HG03025 (cell line): Measurements from ENCODE around the gene PIGV.
"Not testable (repeated sequence)": the region's sequence is repeated elsewhere in the genome, so short reads cannot be mapped to it uniquely, and the experiment has no call there.

Experiments used
- ATAC-seq: cut with Tn5 transposase; IDR thresholded peaks from one replicate; pipeline ENCODE4 v1.9.1; 2021; ENCODE audit warnings: mild to moderate bottlenecking, moderate library complexity; ENCODE audit not compliant: unreplicated experiment, low FRiP score

PIGV gene

DNA sequence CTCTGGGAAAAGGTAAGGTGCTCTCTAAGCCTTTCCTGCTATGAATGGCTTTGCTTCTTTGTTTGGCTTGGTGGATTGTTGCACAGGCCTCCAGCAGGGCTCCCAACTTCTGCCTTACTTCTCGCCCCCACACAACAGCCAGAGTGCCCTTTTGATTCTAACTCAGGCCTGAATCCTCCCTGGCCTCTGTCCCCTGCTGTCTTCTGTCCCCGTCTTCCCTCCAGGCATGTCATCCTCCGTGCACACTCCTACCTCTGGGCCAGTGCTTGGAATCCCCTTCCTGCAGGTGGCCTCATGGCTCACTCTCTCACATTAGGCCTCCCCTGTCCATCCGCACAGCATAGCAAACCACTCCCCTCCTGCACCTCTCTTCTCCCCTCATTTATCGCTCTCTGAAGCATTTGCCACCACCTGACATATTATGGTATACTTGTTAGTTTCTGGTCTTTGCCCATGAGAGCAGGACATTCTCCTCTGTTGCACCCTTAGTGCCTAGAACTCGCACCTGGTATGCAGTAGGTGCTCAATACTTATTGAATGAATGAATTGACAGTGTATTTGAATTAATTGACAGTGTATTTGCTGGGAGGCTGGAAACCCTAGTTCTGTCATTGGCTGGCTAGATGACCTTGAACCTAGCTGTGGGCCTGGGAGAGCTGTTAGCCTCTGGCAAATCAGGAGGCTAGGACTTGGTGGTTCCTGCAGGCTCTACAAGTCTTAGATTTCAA, 41.6 kb downstream of the PIGV start:
- no peak for ATAC-seq

DNA sequence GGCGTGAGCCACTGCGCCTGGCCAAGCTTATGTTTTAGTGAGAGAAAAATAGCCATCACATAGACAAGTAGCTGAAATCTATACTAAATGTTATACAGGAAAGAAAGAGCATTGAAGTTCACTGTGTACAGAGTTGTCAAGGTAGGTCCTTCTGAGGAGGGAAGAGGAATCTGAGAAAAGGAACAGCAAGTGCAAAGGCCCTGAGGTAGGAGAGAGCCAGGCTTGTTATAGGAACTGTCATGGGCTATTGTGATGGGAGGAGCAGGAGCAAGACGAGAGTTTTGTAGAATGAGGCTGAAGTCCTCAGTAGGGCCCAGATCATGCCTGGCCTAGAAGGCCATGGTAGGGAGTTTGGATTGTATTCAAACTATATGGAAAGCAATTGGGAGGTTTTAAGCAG, 43.3 kb downstream of the PIGV start:
- no peak for ATAC-seq

DNA sequence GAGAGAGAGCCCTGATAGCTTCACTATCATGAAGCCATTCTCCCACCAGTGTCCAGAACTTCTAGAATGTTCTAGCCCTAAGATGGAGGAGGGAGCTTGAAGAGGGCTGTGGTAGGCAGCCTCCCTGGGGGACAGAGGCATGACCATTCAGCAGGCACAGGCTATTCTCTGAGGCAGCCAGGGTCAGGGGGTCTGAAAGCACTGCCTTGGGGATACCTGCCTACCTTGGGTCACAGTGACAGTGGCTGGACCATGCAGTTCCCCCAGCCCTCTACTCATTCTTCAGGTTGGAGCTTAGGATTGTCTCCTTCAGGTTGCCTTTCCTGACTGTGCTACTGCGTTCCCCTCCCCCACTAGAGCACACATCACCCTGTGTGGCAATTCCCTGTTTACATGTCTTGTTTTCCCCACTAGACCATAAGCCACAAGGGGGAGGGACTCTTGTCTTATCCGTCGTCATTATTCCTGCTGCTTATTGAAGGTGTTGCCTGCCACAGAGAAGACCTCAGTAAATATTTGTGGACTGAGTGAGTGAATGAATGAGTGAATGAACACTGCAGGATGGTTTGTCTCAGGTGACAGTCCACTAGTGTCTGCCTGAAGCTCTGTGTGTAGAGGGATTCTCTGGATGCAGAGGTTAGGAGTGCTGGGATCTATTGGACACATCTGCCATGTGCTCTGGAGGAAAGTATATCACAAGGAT, 43.9 kb downstream of the PIGV start:
- ATAC-seq = no peak

DNA sequence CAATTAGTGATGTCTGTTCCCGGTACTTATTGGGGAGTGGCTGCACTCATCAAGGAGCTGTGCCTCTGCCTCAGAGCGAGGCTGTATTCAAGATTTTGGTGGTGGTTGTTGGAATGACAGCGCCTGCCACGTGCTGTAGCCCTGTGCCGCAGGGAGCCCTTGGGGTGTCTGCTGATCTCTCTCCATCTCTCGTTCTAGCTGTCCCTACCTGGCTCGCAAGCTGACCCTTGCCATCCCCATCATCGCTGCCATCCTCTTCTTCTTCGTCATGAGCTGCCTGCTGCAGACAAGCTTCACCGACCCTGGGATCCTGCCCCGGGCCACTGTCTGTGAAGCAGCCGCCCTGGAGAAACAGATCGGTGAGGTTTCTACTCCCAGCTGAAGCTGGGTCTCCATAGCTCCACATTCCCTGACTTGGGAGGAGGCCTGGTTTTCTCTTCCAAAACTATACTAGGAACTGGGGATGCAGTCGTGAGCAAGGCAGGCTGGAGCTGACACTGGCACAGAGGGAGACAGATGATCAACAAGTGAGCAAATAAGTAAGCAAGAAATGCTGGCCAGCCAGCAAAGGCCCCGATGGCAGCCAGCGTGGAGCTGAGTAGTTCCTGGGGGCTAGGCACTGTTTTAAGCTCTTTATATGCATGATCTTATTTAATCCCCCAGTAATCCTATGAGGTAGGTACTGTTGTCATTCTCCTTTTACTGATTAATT, 44.7 kb downstream of the PIGV start:
- ATAC-seq = no peak

DNA sequence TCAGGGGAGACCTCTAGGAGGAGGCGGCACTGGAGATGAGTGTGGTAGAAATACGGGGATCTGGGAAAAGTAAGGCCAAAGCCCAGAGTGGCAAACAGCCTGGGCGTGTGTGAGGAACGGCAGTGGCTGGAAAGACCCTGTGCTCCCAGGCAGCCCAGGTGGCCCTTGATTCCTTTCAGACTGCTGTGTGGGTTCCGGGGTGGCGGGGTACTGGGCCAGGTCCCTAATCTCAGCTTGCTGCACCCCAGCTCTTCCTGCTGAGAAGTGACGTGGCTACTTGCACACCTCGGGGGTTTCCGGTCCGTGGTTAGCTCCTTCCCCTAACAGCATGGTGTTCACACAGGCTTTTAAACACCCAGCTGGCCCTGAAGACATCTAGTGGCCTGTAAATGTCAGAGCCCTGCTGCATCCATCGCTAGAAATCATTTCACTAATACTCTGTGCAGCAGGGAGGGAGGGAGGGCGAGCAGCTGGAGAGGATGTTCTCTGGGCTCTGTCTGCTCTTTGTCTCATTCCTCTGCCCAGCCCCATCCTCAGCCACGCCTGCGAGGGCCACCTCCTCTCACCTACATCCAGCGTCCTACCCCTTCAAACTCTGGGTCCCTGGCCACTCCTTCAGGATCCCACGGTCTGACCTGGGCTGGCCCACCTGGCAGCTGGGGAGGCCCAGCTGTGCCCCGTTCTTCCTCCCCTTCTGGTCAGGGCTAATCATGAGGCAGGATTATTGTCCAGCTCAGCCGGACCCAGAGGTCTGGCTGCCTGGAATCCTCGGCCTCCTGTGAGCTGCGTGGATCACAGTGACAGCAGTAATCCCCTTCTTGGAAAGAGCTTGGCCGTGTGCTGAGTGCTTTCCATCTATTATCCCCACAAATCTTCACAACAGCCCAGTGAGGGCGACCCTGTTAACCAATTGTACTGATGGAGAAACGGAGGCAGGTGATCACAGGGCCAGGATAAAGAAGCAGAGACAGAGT, 46.0 kb downstream of the PIGV start:
- peak; percentile 54 for ATAC-seq

DNA sequence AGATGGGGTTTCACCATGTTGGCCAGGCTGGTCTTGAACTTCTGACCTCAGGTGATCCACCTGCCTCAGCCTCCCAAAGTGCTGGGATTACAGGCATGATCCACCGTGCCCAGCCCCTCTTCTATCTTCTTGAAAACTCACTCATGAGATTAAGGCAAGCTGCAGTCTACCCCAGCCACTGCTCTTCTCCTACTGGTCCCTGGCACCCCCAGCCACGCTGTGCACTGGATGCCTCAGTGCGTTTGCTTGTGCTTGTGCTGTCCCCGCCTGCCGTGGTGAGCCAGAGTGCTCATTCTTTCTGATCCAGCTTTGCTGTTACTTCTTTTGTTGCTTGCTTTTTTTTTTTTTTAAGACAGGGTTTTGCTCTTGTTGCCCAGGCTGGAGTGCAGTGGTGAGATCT, 49.9 kb downstream of the PIGV start:
- not testable (repeated sequence) for ATAC-seq

DNA sequence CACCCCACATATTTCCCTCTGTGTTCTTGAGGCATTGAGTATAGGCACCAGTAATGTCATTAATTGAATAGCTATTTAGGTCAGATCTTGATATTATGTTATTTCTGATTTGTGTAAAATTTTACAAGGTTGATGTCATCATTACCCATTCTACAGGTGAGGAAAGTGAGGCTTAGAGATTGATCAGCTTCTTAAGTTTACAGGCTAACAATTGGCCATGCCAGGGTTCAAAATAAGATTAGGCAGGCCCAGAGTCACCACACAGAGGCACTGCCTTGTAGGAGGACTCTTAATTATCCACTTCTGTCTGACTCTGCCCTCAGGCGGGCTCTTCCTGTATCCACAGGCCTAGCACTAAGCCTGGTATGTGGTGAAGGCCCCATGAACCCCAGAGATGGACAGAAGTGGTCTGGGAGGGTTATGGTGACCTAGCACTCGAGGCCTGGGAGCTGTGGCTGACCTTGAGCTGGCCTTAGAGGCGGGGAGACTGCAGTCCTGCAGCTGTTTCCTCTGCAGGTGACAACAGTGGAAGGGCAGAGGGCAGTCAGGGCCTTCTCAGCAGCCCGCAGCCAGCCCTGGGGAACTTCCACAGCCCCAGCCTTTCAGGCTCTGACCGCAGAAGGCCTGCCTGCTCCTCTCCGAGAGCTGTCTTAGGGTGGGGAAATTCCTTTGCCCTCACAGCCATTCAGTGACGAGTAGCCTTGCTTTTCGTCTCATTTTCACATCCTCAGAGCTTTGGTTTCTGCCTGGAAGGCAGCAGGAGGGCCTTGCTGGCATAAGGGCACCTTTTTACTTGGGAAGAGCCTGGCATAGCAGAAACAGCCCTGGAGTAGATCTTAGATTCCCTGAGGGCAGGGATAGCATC, 51.0 kb downstream of the PIGV start:
- peak; percentile 72 for ATAC-seq

DNA sequence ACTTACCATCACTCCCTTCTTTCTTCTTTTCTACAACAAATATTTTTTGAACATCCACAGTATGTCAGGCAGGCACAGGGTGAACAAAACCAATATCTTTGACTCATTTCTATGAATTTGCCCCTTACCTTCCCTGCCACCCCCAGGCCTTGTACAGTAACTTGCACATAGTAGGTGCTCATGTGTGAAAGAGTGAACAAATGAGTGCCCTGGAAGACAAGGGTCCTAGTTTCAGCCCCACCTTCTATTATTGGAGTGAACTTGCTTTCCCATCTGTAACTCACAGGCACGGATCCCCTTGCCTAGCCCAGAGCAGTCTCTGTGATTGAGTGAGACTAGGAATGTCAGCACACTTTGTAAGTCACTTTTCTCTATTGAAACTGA, 51.6 kb downstream of the PIGV start:
- ATAC-seq = peak; percentile 11

DNA sequence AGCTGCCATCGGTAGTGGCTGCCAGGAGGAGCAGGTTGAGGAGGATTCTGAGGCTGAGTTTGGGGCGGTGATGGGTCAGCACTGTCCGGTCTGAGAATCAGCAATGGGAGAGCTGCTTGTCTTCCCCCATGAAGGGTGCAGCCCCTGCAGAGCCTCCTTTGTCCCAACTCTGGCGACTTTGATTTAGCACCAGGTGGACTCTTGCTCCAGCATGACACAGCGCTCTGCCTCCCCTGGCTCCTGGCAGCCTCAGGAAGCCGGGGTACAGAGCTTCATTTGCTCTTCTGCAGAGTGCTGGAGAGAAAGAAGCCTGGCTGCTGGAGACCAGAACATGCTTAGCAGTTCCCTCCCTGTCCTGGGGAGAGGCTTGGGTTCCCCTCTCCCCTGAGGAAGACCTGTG, 52.0 kb downstream of the PIGV start:
- no peak for ATAC-seq

DNA sequence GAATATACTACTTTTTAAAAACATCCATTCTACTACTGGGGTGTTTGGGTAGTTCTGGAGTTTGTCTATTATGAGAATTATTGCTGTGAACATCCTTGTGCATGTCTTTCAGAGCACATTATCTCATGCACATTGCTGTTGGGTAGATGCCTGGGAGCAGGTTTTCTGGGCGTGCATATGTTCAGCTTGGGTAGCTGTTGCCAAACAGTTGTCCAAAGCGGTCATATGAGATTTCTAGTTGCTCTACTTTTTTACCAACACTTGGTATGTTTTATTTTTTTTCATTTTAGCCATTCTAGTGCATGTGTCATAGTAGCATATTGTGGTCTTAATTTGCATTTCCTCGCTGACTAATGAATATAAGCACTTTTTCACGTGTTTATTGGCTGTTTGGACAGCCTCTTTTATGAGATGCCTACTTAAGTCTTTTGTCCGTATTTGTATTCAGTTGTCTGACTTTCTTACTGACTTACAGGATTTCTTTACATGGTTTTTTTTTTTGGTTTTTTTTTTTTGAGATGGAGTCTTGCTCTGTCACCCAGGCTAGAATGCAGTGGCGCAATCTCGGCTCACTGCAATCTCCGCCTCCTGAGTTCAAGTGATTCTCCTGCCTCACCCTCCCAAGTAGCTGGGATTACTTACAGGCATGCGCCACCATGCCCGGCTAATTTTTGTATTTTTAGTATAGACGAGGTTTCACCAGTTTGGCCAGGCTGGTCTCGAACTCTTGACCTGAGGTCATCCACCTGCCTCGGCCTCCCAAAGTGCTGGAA, 56.9 kb downstream of the PIGV start:
- ATAC-seq = no peak

DNA sequence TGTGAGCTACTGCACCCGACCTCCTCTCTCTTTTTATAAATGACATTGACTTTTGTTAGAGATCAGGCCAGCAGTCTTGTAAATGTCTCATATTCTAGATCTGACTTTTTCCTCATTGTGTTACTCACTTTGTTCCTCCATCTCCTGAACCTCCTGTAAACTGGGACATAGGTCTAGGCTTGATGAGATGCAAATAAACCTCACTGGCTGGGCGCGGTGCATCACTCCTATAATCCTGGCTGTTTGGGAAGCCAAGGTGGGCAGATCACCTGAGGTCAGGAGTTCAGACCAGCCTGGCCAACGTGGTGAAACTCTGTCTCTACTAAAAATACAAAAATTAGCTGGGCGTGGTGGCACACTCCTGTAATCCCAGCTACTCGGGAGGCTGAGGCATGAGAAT, 60.1 kb downstream of the PIGV start:
- not testable (repeated sequence) for ATAC-seq
